GM18951 (cell line): ENCODE measurements around the gene NOL9.

Source experiments
- POLR2A ChIP-seq: IDR thresholded peaks from 4 replicates; pipeline ENCODE4 v1.6.1; 2011; ENCODE audit warnings: mild to moderate bottlenecking; ENCODE audit not compliant: insufficient read length, insufficient read depth; ENCODE audit errors: extremely low read depth
- in situ Hi-C: fragments of 300-500 bp; cut with MboI; formaldehyde crosslinking; loops from one replicate; pipeline ENCODE4 v1.12.0; 2022; ENCODE audit warnings: low sequenced_read_pairs, mixed read lengths, inconsistent platforms; ENCODE audit not compliant: unreplicated experiment

The NOL9 gene

GRCh38 chr1:6505367-6506209 lies 48.7 kb downstream of the NOL9 start:
- in situ Hi-C loops: no loop called here
- TF ChIP-seq POLR2A: no peak

- no peak for TF ChIP-seq POLR2A
- in situ Hi-C loops: no loop called here
Observed at GRCh38 chr1:6504887-6505286, 49.4 kb downstream of the NOL9 start.

- in situ Hi-C loops: no loop called here
- TF ChIP-seq POLR2A: no peak
Observed at GRCh38 chr1:6503884-6504602, 50.3 kb downstream of the NOL9 start.

GRCh38 chr1:6502000-6502891 lies 52.1 kb downstream of the NOL9 start:
- no peak for TF ChIP-seq POLR2A
- in situ Hi-C loops: no loop called here

GRCh38 chr1:6501279-6501813 lies 53.0 kb downstream of the NOL9 start:
- in situ Hi-C loops: no loop called here
- no peak for TF ChIP-seq POLR2A

- TF ChIP-seq POLR2A: no peak
- in situ Hi-C loops: no loop called here
Observed at GRCh38 chr1:6500544-6501278, 53.6 kb downstream of the NOL9 start.

GRCh38 chr1:6499296-6499695 lies 55.0 kb downstream of the NOL9 start:
- TF ChIP-seq POLR2A: no peak
- in situ Hi-C loops: loop anchor here (10.0 kb wide), 1 partner anchor 136 kb away; no protein-coding TSS in a partner anchor

- TF ChIP-seq POLR2A: no peak
Observed at GRCh38 chr1:6498576-6499111, 55.7 kb downstream of the NOL9 start.

GRCh38 chr1:6497867-6498575 lies 56.3 kb downstream of the NOL9 start:
- TF ChIP-seq POLR2A: no peak
- in situ Hi-C loops: loop anchor here (10.0 kb wide), 1 partner anchor 137 kb away; no protein-coding TSS in a partner anchor

More at GRCh38 chr1:6498576-6499111, 55.7 kb downstream of the NOL9 start:
- in situ Hi-C loops: loop anchor here (10.0 kb wide), 1 partner anchor 136 kb away; no protein-coding TSS in a partner anchor

GRCh38 chr1:6497215-6497866 lies 57.0 kb downstream of the NOL9 start:
- in situ Hi-C loops: loop anchor here (10.0 kb wide), 1 partner anchor 137 kb away; no protein-coding TSS in a partner anchor
- TF ChIP-seq POLR2A: no peak

GRCh38 chr1:6496890-6497214 lies 57.5 kb downstream of the NOL9 start:
- in situ Hi-C loops: loop anchor here (10.0 kb wide), 1 partner anchor 138 kb away; no protein-coding TSS in a partner anchor
- no peak for TF ChIP-seq POLR2A
